ENCODE measurements around the gene IQCH. TPM values are rescaled to one million over a fixed set of nuclear protein-coding genes. Genes with fewer than 3 reads are reported as not detected.

The IQCH gene
- total and polyA plus RNA-seq, 2 donors (not counting 1 experiment from before 2014, with no cell fraction given) = 1.7 to 5.0 TPM

- Histone ChIP-seq H4K20me1 (ENCODE audit: control insufficient read depth, extremely low read depth, insufficient read depth, low read length) (no peaks in the 10 kb centered on the region), H3K4me3 (replicated peaks in 1 of 4; ENCODE audit: control extremely low read depth in 1 of 4, insufficient read depth in 1 of 4, low read depth in 3 of 4, low read length in 4 of 4) (no peak overlapping the region), H3K27me3 (ENCODE audit: control insufficient read depth, insufficient read depth, low read length) (no peaks in the 10 kb centered on the region), H3K36me3 (ENCODE audit: control insufficient read depth, insufficient read depth, low read length) (no peaks in the 10 kb centered on the region), H3K27ac (ENCODE audit: insufficient read depth, low read length) (no peak overlapping the region), H3K4me2 (ENCODE audit: extremely low read depth, insufficient read depth, low read length) (no peak overlapping the region), H2AFZ (ENCODE audit: low read length) (no peak overlapping the region), H3K9ac (ENCODE audit: insufficient read depth, low read length) (no peak overlapping the region), H3K4me1 (ENCODE audit: control insufficient read depth, extremely low read depth, insufficient read depth, low read length) (no peaks in the 10 kb centered on the region), H3K9me3 (ENCODE audit: control insufficient read depth, insufficient read depth, low read depth, low read length) (no peaks in the 10 kb centered on the region), H3K79me2 (ENCODE audit: control insufficient read depth, insufficient read depth, low read length) (no peaks in the 10 kb centered on the region)
- TF ChIP-seq, protein P1, sequence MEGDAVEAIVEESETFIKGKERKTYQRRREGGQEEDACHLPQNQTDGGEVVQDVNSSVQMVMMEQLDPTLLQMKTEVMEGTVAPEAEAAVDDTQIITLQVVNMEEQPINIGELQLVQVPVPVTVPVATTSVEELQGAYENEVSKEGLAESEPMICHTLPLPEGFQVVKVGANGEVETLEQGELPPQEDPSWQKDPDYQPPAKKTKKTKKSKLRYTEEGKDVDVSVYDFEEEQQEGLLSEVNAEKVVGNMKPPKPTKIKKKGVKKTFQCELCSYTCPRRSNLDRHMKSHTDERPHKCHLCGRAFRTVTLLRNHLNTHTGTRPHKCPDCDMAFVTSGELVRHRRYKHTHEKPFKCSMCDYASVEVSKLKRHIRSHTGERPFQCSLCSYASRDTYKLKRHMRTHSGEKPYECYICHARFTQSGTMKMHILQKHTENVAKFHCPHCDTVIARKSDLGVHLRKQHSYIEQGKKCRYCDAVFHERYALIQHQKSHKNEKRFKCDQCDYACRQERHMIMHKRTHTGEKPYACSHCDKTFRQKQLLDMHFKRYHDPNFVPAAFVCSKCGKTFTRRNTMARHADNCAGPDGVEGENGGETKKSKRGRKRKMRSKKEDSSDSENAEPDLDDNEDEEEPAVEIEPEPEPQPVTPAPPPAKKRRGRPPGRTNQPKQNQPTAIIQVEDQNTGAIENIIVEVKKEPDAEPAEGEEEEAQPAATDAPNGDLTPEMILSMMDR (conservative IDR thresholded peaks at IDR 0.05 in 1 of 2, IDR thresholded peaks at IDR 0.05 in 1 of 2; ENCODE audit: low read depth in 1 of 2, low read length in 2 of 2) = no peak
- TF ChIP-seq EZH2 (IDR thresholded peaks at IDR 0.05; ENCODE audit: low read length, missing control alignments) = no peak
- DNase-seq (ENCODE audit: low read depth in 2 of 2) = no peak
Observed at GRCh38 chr15:67480741-67481140, 226.2 kb downstream of the IQCH start.

DNA sequence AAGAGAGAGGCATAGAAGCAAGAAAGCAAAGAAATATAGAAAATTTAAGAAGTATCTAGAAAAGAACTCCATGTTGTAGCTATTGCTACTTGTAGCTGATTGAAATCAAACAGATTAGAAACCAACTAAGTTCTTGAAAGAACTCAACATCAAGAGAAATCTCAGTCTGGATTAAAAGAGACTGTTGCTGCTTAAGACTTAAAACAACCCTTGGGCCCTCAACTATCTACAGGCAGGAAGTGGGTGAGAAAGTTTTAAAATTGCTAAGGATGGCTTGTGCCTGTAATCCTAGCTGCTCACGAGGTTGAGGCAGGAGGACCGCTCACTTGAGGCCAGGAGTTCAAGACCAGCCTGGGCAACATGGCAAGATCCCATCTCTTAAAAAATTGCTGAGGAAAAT, 227.1 kb downstream of the IQCH start:
- no peaks in the 10 kb centered on the region for H3K9me3 ChIP-seq (ENCODE audit: control insufficient read depth, insufficient read depth, low read depth, low read length)
- TF ChIP-seq, protein P1 (conservative IDR thresholded peaks at IDR 0.05 in 1 of 2, IDR thresholded peaks at IDR 0.05 in 1 of 2; ENCODE audit: low read depth in 1 of 2, low read length in 2 of 2) = no peak
- TF ChIP-seq EZH2 (IDR thresholded peaks at IDR 0.05; ENCODE audit: low read length, missing control alignments) = no peak
- H3K27ac ChIP-seq (ENCODE audit: insufficient read depth, low read length) = no peak overlapping the region
- no peak overlapping the region for H3K4me3 ChIP-seq (replicated peaks in 1 of 4; ENCODE audit: control extremely low read depth in 1 of 4, insufficient read depth in 1 of 4, low read depth in 3 of 4, low read length in 4 of 4)
- H3K9ac ChIP-seq (ENCODE audit: insufficient read depth, low read length) = no peak overlapping the region
- no peaks in the 10 kb centered on the region for H3K36me3 ChIP-seq (ENCODE audit: control insufficient read depth, insufficient read depth, low read length)
- no peak for DNase-seq (ENCODE audit: low read depth in 2 of 2)
- H3K4me2 ChIP-seq (ENCODE audit: extremely low read depth, insufficient read depth, low read length) = no peak overlapping the region
- H2AFZ ChIP-seq (ENCODE audit: low read length) = no peak overlapping the region
- no peaks in the 10 kb centered on the region for H3K4me1 ChIP-seq (ENCODE audit: control insufficient read depth, extremely low read depth, insufficient read depth, low read length)
- no peaks in the 10 kb centered on the region for H3K27me3 ChIP-seq (ENCODE audit: control insufficient read depth, insufficient read depth, low read length)
- H3K79me2 ChIP-seq (ENCODE audit: control insufficient read depth, insufficient read depth, low read length) = no peaks in the 10 kb centered on the region
- H4K20me1 ChIP-seq (ENCODE audit: control insufficient read depth, extremely low read depth, insufficient read depth, low read length) = no peaks in the 10 kb centered on the region

GRCh38 chr15:67495585-67495984, 241.0 kb downstream of the IQCH start:
- H3K9me3 ChIP-seq (ENCODE audit: control insufficient read depth, insufficient read depth, low read depth, low read length) = no peaks in the 10 kb centered on the region
- H3K4me2 ChIP-seq (ENCODE audit: extremely low read depth, insufficient read depth, low read length) = no peak overlapping the region
- no peak overlapping the region for H3K4me3 ChIP-seq (replicated peaks in 1 of 4; ENCODE audit: control extremely low read depth in 1 of 4, insufficient read depth in 1 of 4, low read depth in 3 of 4, low read length in 4 of 4)

More at GRCh38 chr15:67495585-67495984, 241.0 kb downstream of the IQCH start:
- Histone ChIP-seq H3K9ac (ENCODE audit: insufficient read depth, low read length) (no peak overlapping the region), H4K20me1 (ENCODE audit: control insufficient read depth, extremely low read depth, insufficient read depth, low read length) (no peaks in the 10 kb centered on the region), H3K4me1 (ENCODE audit: control insufficient read depth, extremely low read depth, insufficient read depth, low read length) (no peaks in the 10 kb centered on the region), H3K79me2 (ENCODE audit: control insufficient read depth, insufficient read depth, low read length) (no peaks in the 10 kb centered on the region), H3K27ac (ENCODE audit: insufficient read depth, low read length) (no peak overlapping the region), H3K27me3 (ENCODE audit: control insufficient read depth, insufficient read depth, low read length) (no peaks in the 10 kb centered on the region), H3K36me3 (ENCODE audit: control insufficient read depth, insufficient read depth, low read length) (no peaks in the 10 kb centered on the region), H2AFZ (ENCODE audit: low read length) (no peak overlapping the region)
- no peak for DNase-seq (ENCODE audit: low read depth in 2 of 2)
- TF ChIP-seq EZH2 (IDR thresholded peaks at IDR 0.05; ENCODE audit: low read length, missing control alignments) = no peak
- TF ChIP-seq, protein P1 (conservative IDR thresholded peaks at IDR 0.05 in 1 of 2, IDR thresholded peaks at IDR 0.05 in 1 of 2; ENCODE audit: low read depth in 1 of 2, low read length in 2 of 2) = no peak
